NT2/D1 (cell line): ENCODE results near the gene NRG2.

Experiments used
- DNase-seq: peaks from one replicate; pipeline ENCODE4 v3.0.0-alpha.2; 2011; ENCODE audit warnings: low read depth, low spot score
- H3K27me3 ChIP-seq: 2 replicates; pipeline ENCODE4 v1.6.0; 2011; ENCODE audit warnings: mild to moderate bottlenecking; ENCODE audit not compliant: insufficient read length, insufficient read depth
- H3K36me3 ChIP-seq: 2 replicates; pipeline ENCODE4 v1.6.1; 2011; ENCODE audit warnings: mild to moderate bottlenecking, low read length, mixed read lengths; ENCODE audit not compliant: insufficient read depth, insufficient read length
- H3K4me1 ChIP-seq: 2 replicates; pipeline ENCODE4 v1.5.1; 2011; ENCODE audit not compliant: insufficient read depth, insufficient read length
- H3K4me3 ChIP-seq: 2 replicates; pipeline ENCODE4 v1.5.1; 2011; ENCODE audit warnings: low read depth; ENCODE audit not compliant: insufficient read length
- H3K9ac ChIP-seq: 2 replicates; pipeline ENCODE4 v1.6.0; 2011; ENCODE audit warnings: low read depth; ENCODE audit not compliant: insufficient read length
- H3K9me3 ChIP-seq: 2 replicates; pipeline ENCODE4 v1.5.1; 2011; ENCODE audit warnings: mild to moderate bottlenecking, low read length; ENCODE audit not compliant: insufficient read depth
- SUZ12 ChIP-seq: IDR thresholded peaks from 2 replicates; pipeline ENCODE4 v1.6.1; 2011; ENCODE audit not compliant: insufficient read length, insufficient read depth; ENCODE audit errors: extremely low read depth
- YY1 ChIP-seq: IDR thresholded peaks from 2 replicates; pipeline ENCODE4 v1.6.1; 2011; ENCODE audit not compliant: insufficient read length, insufficient read depth
- ZNF274 ChIP-seq: IDR thresholded peaks from 2 replicates; pipeline ENCODE4 v1.6.1; 2011; ENCODE audit warnings: mild to moderate bottlenecking, low read depth, low read length

NRG2 gene

GRCh38 chr5:139803978-139804377 is 239.1 kb downstream of the NRG2 start:
- H3K9ac ChIP-seq, result no peak overlapping the region
- H3K27me3 ChIP-seq, result peaks cover 22% of the 10 kb centered on the region
- peaks cover 2% of the 10 kb centered on the region for H3K4me1 ChIP-seq
- DNase-seq, result no peak
- H3K4me3 ChIP-seq, result no peak overlapping the region
- TF ChIP-seq SUZ12, result no peak
- TF ChIP-seq ZNF274, result no peak
- no peak for TF ChIP-seq YY1
- H3K36me3 ChIP-seq, result no peaks in the 10 kb centered on the region
- no peaks in the 10 kb centered on the region for H3K9me3 ChIP-seq

GRCh38 chr5:139799359-139799758 is 243.7 kb downstream of the NRG2 start:
- no peak for TF ChIP-seq ZNF274
- no peak for TF ChIP-seq YY1
- no peak for TF ChIP-seq SUZ12
- no peak for DNase-seq
- Histone ChIP-seq H3K36me3 (no peaks in the 10 kb centered on the region), H3K9ac (no peak overlapping the region), H3K9me3 (no peaks in the 10 kb centered on the region), H3K4me1 (peaks cover 2% of the 10 kb centered on the region), H3K4me3 (no peak overlapping the region), H3K27me3 (peaks cover 65% of the 10 kb centered on the region)

DNA sequence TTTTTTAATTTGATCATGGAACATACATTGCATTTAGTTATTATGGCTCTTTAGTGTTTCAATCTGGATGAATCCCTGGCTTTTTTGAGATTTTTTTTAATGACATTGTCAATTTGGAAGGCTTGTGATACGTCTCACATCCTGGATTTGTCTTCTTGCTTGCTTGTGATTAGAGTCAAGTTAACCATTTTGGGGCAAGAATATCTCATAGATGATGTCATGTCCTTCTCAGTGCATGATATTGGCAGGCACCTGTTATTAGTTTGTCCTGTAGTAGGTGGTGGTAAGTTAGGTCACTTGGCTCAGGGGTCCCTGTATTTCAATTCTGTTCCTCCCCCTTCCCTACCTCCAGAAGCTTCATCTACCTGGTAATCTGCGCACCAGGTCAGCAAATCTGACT is 244.2 kb downstream of the NRG2 start:
- Histone ChIP-seq H3K27me3 (peaks cover 70% of the 10 kb centered on the region), H3K9me3 (no peaks in the 10 kb centered on the region), H3K4me3 (no peak overlapping the region), H3K4me1 (peaks cover 2% of the 10 kb centered on the region), H3K9ac (no peak overlapping the region), H3K36me3 (no peaks in the 10 kb centered on the region)
- TF ChIP-seq ZNF274, result no peak
- TF ChIP-seq YY1, result no peak
- no peak for TF ChIP-seq SUZ12
- no peak for DNase-seq

DNA sequence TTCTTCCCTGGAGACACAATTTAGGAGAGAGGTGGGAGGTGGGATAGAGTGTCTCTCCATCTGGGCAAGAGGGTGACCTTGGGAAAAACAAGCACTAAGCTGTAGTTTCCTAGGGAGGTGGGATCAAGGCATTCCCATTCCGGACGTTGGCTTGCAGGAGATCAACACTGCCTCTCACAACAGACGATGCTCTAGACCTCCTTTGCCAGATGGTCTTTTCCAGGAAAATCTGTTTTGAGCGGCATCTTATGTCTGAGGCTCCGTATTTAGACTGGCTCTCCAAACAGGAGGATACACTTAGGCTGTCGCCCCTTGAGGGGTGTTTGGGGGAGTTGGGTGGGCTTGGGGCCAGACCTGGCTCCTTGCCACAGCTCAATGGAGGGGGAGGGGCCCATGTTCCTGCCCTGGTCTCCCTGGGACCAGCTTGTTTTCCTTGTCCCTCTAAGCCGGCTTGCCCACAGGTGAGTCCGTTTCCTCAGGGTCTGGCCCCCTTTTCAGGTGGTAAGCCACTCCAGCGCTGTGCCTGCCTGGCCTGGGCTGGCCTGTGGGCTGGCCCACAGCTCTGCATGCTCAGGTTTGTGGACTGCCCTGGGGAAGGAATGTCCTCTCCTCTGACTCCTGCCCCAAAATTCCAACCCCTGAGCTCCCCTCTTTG is 245.1 kb downstream of the NRG2 start:
- Histone ChIP-seq H3K9me3 (no peaks in the 10 kb centered on the region), H3K36me3 (no peaks in the 10 kb centered on the region), H3K9ac (no peak overlapping the region), H3K27me3 (peaks cover 79% of the 10 kb centered on the region), H3K4me3 (no peak overlapping the region), H3K4me1 (peaks cover 2% of the 10 kb centered on the region)
- DNase-seq, result no peak
- TF ChIP-seq ZNF274 (no peak), YY1 (no peak), SUZ12 (no peak)

GRCh38 chr5:139797335-139797734 is 245.8 kb downstream of the NRG2 start:
- Histone ChIP-seq H3K9me3 (no peaks in the 10 kb centered on the region), H3K4me3 (no peak overlapping the region)

More at GRCh38 chr5:139797335-139797734, 245.8 kb downstream of the NRG2 start:
- Histone ChIP-seq H3K36me3 (no peaks in the 10 kb centered on the region), H3K9ac (no peak overlapping the region), H3K4me1 (peaks cover 2% of the 10 kb centered on the region), H3K27me3 (peaks cover 85% of the 10 kb centered on the region)
- no peak for DNase-seq
- no peak for TF ChIP-seq YY1
- TF ChIP-seq ZNF274, result no peak
- TF ChIP-seq SUZ12, result no peak
